Central memory CD4-positive, alpha-beta T cell (primary cell): ENCODE results near the gene MYOZ3.

Experiments used
- DNase-seq: peaks from one replicate; pipeline ENCODE4 v3.0.0; 2022

MYOZ3 gene

DNA sequence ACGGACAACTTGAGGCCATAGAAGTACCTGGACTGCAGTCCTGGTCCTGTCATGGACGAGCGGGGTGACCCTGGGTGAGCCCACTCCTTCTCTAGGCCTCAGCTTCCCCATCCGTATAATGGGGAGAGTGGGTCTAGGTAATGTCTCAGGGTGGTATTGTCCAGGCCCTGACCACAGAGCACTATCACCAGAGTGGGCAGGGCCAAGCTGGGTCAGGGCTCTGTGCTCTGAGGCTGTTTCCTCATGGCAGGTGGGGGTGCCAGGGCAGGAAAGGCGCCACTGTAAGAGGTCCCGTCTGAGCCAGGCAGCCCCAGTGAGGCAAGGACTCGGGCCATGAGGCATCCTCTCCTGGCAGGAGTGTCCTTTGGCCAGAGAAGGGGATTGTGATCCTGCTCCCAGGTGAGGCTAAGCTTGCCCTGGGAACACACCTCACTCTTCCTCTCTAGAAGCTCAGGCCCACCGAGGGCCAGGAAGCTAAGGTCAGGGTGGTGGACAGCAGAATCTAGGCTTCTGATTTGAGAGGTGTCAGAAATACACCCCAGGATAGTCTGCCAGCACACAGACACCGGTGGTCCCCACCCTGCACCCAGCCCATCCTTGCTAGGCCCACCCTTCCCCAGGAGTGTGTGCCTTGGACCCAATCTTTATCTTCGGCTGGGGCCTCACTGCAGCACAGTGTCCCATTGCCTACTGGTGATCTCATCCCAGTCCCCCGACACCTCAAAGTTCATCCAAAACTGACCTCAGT, 1.5 kb upstream of the MYOZ3 start:
- DNase-seq = no peak

DNA sequence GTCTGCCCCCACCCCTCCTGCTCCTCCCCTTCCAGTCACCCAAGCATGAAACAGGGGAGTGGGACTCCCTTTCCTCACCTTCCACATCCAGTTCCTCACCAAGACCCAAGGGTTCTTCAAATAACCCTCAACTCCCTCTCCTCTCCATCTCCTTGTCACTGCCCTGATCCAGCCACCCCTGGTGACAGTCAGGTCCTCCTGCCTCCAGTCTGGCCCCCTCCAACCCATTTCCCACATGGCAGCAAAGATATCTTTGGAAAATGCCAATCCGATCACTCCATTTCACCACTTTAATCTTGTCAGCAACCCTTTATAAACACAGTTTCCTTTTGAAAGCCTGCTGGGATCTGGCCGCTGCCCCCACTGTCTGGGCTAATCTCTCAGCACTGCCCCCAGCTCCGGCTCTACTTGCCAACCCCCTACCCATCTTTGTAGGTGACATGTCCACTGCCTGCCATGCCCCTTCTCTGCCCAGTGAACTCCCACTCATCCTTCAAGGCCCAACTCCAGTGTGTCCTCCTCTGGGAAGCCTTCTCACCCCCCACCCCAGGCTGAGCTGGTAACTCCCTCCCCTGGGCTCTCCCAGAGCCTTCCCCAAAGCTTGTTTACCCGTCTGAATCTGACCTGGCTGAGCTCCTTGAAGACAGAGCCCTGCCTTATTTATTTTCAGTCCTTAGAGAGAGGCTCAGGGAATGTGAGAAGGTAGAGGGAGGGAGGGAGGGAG, 781 bp upstream of the MYOZ3 start:
- no peak for DNase-seq

DNA sequence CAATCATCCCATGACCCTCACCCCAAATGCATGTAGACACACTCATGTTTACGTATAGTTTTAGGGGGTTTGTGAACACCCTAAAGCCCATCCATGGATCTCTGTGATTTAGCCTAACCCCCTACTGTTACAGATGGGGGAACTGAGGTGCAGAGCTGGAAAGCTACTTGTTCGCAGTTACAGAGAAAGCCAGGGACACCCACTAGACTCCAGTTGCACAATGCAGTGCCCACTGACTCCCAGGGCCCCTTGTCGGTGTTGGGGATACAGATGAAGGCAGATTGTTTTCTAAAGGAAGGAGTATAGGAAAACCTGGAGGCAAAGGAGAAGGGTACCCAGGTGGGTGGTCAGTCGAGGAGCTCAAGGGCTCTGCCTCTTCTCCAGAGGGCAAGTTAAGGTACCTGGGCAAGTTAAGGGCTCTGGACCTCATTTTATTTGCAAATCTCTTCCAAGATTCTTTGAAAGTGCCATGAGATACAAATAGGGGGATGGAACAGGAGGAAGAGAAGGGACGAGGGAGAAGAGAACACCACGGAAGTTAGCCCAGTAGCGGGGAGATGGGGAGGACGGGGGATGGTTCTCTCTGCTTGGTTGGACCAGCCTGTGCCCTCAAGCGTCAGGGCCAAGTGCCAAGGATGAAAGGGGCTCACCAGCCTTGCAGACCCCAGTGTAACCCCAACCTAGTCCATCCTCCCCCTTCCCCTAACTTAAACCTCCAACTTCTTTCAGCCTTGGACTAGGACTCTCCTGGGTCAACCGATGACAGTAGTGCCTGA, 958 bp downstream of the MYOZ3 start:
- DNase-seq = no peak

DNA sequence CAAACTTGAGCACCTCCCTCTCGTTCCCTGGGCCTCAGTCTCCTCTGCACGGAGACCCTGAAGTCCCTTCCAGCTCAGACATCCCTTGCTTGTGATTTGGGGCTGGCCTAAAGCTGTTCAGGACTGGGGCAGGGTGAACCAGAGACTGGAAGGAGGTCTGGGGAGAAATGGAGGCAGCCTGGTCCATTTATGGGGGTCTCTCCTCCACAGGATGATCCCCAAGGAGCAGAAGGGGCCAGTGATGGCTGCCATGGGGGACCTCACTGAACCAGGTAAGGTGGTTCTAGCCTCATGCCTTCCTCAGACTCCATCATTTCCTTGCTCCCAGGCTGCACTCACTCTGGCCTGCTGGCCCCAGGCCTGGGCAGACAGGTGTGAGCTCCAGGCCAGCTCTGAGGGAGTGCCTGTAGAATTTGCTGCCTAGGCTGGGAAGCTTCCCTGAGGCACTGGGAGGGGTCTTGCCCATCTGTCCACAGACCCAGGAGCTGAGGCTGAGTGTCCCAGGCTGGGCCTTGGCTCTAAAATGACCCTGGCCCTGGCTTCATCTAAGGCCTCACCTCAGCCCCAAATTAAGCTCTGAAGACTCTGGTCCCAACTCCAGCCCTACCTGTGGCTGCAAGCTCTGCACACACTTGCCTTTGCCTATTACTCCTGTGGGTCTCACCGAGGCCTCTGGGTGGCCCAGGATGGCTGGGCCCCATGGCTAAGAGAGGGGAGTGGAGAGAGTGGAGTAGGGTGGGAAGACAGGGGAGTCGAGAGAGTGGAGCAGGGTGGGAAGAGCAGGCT, 1.9 kb downstream of the MYOZ3 start:
- DNase-seq = no peak

DNA sequence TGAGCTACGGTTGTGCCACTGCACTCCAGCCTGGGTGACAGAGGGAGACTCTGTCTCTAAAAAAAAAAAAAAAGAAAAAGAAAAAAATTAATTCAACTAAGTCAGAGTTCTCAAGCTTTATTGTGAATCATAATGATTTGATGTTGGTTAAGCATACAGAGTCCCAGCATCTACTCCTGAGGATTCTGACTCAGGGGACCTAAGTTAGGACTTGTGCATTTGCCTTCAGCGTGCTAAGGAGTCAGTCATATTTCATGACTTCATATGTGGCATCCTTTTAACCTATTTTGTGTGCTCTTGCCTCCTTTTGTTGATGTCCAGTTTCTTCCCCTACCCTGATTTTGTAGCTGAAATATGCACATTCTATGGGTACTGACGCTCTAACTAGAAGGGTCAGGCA, 2.9 kb downstream of the MYOZ3 start:
- DNase-seq = no peak

DNA sequence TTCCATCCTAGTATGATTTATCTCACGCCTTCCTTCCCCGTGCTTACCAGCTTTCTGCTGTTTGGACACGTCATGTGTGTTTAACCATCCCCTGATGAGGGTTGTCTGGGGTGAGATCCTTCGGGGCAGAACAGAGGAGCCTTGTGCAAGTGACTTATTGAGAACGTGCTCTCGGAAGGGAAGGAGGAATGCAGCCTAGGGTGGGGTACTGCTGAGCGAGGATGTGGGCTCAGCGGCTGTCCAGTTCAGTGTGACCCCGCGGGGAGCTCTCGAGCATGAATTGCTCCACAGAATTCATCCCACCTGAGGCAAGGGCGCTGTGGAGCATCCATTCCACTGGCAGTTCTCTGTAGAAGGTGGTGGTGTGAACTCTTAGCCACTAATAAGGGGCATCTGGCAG, 4.0 kb downstream of the MYOZ3 start:
- DNase-seq = no peak

DNA sequence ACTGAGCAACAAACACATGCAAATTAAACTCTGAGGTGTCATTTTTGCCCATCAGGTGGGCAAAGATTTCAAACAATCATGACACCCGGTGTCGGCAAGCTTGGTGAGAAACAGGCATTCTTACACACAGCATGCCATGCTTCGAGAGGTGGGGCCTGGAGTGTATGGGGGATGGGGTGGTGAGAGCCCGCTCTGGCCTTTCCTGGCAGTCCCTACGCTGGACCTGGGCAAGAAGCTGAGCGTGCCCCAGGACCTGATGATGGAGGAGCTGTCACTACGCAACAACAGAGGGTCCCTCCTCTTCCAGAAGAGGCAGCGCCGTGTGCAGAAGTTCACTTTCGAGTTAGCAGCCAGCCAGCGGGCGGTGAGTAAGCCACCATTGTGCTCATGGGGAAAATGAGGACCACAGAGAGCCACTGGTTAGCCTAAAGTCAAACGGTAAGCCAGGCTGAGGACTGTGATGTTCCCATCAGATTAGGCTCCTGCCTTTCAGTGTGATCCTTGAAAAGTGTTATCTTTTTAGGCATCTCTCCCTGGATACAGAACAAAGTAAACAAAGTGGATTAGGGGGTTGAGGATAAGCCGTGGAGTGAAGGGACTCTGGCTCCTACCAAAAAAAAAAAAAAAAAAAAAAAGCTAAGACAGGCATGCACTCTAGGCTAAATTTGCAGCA, 9.4 kb downstream of the MYOZ3 start:
- no peak for DNase-seq

DNA sequence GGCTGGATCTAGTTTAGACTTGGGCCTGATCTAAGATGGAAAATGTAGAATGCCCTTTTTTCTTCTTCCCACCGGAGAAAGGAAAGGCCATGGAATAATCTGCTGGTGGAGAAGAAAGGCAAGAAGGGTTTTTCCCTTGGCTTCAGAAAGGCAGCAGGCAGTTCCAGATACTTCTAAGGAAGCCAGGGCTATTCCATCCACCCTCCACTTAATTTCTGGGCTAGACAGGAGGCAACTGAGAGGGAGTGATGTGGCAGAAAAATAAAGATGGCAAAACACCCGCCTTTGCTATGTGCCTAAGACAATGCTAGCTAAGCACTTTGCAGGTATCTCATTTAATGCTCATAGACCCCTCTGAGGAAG, 9.9 kb downstream of the MYOZ3 start:
- no peak for DNase-seq

DNA sequence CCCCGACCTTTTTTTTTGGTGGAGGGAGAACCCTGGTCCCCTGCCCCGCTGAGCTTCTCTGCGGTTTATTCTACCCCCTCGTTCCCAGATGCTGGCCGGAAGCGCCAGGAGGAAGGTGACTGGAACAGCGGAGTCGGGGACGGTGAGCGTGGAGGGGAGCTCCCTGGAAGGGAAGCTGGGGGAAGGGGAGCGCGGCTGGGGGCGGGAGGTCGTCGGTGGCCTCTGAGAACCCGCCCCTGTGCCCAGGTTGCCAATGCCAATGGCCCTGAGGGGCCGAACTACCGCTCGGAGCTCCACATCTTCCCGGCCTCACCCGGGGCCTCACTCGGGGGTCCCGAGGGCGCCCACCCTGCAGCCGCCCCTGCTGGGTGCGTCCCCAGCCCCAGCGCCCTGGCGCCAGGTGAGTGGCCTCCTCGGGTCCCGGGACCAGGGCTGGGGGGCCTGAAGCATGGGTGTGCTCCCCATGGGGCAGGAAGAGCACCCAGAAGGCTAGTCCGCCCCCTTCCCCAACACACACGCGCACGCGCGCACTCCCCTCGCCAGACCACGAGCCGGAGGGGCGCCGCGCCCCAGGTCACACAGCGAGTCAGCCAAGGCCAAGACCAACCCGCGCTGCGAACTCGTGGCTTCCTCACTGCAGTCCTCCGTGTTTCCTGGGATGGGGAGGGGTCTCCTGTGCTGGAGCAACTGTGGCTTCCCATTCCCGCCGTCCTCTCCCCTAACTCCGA, 10.6 kb downstream of the MYOZ3 start:
- peak; percentile 8 for DNase-seq

DNA sequence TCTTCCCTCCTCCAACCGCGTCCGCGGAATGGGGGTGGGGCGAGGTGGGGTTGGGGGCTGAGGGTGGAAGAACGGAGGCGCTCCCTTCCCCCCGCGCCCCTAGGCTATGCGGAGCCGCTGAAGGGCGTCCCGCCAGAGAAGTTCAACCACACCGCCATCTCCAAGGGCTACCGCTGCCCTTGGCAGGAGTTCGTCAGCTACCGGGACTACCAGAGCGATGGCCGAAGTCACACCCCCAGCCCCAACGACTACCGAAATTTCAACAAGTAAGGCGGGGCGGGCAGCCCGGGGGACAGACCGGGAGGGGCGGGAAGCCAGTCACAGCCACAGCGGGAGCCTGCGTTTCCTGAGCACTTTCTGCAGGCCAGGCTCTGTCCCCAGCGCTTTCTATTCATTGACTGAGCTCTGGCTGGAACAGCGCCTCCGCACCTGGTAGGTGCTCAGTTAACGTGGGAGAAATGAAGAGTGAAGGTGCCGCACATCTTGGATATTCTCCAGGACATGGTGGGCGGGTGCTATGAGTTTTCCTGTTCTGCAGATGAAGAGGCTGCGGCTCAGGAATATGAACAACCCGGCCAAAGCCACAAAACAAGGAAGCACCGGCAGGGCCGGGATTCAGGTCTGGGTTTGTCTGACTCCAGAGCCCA, 11.3 kb downstream of the MYOZ3 start:
- DNase-seq = peak; percentile 13

DNA sequence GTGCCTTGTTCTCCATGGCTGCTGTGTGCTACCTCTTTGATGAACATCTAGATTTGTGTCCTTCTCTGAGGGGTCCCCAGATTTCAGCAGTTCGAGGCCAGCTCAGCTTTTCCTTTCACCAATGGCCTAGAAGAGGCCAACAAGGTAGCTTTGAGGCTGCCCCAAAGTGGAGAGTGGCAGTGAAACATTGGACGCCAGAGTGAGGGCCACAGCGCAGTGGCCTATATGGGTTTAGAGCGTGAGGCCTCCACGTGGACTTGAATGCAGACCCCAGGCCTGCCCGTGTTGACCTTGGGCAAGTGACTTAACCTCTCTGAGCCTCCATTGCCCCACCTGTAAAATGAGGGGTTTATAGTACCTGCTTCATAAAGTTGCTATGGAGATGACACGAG, 11.8 kb downstream of the MYOZ3 start:
- no peak for DNase-seq

DNA sequence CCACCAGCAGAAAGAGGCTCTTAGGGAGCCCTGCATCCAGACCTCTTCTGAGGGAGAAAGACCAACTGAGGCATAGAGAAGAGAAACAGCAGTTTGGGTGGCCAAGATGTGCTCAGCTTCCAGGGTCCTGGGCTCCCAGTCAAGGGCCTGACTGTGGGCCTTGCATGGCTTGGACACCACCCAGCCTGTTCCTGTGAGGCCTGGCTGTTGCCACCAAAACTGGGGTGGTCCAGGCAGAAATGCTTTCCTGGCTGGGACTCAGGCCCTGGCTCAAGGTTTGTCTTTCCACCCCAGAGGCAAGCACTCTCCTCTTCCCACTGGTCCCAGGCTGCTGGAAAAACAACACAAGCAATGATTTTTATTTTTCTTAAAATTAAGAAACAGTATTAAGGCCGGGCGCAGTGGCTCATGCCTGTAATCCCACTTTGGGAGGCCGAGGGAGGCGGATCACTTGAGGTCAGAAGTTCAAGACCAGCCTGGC, 13.3 kb downstream of the MYOZ3 start:
- no peak for DNase-seq

DNA sequence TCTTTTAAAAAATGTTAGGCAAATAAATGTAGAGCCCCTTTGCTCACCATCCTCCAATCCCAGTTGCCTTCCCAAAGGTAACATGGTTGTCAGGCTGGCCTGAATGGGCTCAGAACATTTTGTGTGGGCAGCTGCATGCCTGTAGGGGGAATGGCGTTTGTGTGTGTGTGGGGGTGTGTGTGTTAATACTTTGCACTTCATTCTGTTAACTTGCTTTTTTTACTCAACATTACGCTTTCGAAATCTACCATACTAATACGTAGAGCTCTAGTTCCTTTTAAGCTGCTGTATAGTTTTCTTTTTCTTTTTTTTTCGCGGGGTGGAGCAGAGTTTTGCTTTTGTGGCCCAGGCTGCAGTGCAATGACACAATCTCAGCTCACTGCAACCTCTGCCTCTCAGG, 14.0 kb downstream of the MYOZ3 start:
- DNase-seq = no peak

DNA sequence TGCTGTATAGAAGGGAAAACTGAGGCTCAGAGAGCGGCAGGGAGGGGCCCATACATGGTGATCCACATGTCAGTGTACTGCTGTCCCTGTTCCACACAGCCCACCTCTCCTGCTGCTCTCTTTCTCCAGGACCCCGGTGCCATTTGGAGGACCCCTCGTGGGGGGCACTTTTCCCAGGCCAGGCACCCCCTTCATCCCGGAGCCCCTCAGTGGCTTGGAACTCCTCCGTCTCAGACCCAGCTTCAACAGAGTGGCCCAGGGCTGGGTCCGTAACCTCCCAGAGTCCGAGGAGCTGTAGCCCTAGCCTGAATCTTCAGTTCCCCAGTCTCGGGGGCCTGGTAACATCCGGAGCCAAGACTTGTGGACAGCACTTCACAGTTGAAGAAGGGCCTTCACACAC, 15.5 kb downstream of the MYOZ3 start:
- DNase-seq = no peak

DNA sequence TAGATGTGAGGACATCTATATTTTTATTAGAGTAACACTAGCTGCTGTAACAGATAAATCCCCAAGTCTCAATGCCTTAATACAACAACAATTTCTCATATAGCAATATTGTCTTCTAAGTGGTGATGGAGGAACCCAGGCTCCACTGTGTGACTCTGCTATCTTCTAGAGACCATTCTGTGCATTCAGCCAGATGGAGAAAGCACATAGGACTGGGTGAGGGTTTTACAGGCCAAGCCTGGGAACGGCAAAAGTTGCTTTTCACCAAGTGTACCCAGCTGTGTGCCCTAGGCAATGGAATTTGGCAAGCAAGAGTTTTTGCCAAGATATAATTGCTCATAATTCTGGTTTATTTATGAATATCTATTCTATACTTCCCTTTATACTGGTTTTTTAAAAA, 28.1 kb downstream of the MYOZ3 start:
- DNase-seq = no peak

DNA sequence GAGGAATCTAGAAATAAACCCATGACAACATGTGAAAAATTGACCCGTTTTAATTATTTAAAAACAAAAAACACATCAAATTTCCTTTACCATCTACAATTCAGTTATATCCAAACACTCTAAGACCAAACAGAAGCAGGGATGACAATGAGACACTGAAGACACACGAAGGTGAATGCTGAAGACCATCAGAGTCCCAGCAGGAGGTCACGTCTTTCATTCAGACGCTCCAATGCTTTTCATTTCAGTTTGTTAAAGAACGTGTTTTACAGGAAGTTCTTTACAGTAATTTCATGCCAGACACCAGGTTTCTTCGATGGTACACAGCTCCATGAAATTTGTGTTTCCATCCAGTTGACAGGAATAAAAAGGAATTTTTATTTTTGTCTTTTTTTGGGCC, 29.7 kb downstream of the MYOZ3 start:
- no peak for DNase-seq

DNA sequence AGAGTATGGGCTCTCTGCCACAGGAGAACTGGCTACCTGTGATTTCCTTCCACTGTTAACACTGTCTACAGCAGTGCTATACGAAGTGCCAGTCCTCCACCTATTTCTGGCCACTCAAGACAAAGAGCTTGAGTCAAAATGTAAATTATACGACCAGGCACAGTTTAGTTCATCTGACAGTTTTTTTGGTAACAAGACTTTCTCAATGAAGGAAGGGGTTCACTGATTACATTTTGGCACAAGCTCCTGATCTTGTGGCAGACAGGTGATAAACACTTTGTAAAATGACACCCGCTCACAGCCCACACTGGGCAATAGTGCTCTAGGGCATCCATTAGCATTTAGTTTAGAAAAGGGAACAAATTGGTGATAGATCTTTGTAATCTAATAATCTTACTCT, 31.2 kb downstream of the MYOZ3 start:
- no peak for DNase-seq

DNA sequence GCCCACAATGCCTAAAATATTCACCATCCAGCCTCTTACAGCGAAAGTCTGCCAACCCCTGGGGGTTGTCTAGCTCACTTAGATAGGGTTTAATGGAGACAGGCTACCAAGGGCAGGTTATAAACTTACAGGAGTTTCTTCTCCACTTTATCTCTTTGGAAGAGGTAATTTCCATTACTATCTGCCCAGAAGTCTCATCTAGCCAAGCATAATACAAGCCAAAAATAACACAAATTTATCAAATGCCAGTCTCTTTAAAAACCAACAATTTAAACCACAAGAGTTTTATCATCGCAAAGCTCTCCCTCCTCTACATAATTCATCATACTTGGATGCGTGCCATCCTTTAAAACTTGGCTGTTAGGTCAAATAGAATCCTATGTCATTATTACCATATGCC, 33.6 kb downstream of the MYOZ3 start:
- DNase-seq = no peak

DNA sequence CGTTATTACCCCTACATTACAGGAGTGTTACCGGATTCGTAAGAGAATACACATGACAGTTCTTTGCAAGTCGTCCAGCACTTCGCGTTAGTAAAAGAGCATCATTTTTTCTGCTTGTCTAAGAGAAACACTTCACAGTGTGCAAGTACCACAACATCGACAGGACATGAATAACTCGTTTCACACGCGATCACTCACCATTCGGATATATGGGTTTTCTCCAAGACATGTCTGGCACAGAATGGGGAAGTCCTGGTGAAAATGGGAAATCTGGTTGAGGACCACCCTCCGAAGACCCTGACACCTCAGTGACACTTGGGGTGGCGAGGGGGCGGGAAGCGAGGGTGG, 39.2 kb downstream of the MYOZ3 start:
- DNase-seq = no peak

DNA sequence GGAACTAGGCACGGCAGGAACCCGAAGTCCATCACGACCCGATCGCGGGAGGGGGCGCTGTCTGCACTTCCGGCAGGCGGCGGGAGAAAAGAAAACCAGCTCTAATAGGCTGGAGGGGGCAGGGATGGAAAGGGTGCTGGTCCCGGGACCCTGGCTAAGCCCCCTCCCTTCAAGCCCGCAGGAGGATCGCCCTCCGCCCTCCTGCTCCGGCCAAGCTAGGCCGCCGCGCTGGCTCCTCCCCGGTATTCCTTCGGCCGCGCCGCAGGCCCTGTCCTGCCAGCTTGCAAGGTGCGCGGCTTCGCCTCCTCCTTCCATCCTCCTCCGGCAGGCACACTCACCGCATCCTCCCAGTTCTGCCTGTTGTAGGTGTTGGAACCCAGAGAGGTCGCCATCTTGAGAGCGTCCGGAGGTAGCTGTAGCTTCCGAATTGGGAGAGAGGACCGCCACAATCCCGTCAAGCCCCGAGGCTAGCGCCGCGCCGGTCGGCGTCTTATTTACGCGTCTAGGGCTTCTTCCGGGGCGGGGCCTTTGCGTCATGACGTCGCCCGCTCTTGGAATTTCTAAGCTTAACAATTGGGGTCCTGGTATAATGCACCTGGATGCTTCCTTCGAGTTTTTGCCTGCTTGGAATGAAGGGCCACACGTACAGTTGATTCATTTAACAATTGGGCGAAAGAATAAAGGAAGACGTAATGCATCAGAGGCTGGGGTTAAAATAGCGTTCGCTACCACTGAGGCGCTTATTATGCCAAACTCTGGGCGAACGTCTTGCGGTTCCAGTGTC, 39.7 kb downstream of the MYOZ3 start, which contains the start of gene RBM22:
Gene RBM22 (minus strand): TSS at position 469 of the 784 bp plus-strand sequence. CDS start 77 bp downstream, at position 392.
- peak; percentile 91 for DNase-seq
